ENCODE measurements around the gene KCND1.

KCND1 gene

GRCh38 chrX:48937054-48937907, 34.4 kb downstream of the KCND1 start:
- no peak for DNase-seq

GRCh38 chrX:48936429-48937053, 35.1 kb downstream of the KCND1 start:
- no peak for DNase-seq

DNA sequence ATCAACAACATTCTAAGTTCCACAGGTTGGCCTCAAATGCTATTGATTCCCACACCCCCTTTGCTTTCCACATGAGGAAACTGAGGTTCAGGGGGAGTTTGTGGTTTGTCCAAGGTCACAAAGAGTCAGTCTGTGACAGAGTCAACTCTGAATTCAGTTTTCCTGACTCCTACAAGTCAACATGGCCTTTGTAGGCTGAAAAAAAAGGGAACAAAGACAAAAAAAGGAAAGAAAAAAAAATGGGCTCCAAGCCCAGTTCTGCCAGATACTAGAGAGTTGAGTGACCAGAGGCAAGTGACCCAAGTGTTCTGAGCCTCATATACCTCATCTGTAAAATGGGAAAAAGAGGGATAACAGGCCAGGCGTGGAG, 36.4 kb downstream of the KCND1 start:
- DNase-seq: no peak

GRCh38 chrX:48934581-48935300, 36.9 kb downstream of the KCND1 start:
- no peak for DNase-seq

DNA sequence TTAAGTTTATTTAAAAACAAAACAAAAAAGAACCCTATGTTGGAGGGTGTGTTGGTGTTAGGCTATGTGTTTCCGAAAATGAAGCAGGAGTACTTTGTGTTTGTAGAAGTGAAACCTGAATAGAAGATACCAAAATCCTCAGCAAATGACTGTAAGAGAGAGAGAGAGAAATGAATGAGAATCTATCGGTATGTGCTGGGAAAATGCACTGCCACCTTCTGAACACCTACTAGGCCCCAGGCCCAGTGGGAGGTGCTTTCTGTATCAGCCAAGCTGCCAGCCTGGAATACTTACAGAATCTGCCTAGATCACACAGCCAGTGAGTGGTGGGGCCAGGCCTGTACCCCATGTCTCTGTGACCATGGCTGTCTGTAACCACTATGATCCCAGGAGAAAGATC, 37.9 kb downstream of the KCND1 start:
- no peak for DNase-seq

DNA sequence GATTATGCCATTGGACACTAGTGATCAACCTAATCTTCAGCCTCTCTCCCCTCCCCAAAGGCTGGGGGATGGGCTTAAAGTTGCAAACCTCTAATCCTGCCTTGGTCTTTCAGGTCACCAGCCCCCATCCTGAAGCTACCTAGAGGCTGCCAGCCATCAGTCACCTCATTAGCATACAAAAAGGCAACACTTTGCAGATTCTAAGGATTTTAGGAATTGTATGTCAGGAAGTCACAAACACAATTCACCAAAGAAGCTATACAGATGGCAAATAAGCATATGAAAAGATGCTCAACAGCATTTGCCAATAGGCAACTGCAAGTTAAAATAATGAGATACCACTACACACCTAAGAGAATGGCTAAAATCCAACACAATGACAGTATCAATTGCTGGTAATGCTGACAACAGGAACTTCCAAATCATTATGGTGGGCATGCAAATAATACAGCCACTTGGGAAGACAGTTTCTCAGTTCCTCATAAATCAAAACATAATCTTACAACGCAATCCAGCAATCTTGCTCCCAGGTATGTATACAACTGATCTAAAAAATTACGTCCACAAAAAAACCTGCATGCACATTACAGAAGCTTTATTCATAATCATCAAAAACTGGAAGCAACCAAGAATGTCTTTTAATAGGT, 43.8 kb downstream of the KCND1 start:
- no peak for DNase-seq

- no peak for DNase-seq
Measured at GRCh38 chrX:48927123-48927522, 44.5 kb downstream of the KCND1 start.

- DNase-seq: no peak
Measured at GRCh38 chrX:48924270-48924669, 47.4 kb downstream of the KCND1 start.

GRCh38 chrX:48923771-48924170, 47.9 kb downstream of the KCND1 start:
- no peak for DNase-seq

- no peak for DNase-seq
Measured at GRCh38 chrX:48920718-48921104, 50.9 kb downstream of the KCND1 start.

DNA sequence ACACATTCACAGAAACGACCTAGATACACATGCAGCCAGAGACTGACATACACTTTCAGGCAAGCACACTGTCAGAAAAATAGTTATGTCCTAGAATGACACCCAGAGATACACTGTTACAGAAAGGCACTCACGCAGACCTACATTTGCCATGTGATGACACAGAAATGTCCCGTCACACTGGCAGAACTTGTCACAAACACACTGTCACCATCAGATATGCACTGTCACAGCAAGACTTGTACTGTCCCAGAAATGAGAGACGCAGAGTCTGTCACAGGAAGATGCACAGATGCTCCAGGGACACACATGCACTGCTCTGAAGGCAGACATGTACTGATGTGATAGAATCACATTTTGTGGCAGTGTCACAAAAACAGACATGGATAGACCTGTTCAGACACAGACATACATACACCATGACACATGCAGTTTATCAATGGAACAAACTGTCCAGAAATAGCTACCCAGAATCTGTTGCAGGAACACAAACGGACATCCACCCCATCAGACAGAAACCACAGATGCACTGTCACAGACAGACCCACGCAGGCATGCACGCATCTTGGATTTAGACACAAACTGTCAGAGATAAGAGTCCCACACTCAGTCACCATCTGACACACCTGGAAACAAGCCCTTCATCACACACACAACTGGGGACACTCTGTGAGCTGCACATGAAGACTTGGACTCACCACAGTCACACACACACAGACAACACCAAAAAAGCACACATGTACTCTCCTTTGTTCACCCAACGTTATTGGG, 51.5 kb downstream of the KCND1 start:
- DNase-seq: no peak

GRCh38 chrX:48919360-48919841, 52.2 kb downstream of the KCND1 start:
- DNase-seq: no peak

GRCh38 chrX:48918643-48919340, 52.9 kb downstream of the KCND1 start, which contains the start of gene PIM2:
TSS of gene PIM2 (minus strand) at chrX:48919024. CDS start at chrX:48918834, 190 bp downstream.
- DNase-seq: peak; percentile 99

- no peak for DNase-seq
Measured at GRCh38 chrX:48918301-48918642, 53.4 kb downstream of the KCND1 start.

- DNase-seq: peak; percentile 95
Measured at GRCh38 chrX:48917139-48918001, 54.3 kb downstream of the KCND1 start.

- DNase-seq: no peak
Measured at GRCh38 chrX:48914593-48915493, 56.8 kb downstream of the KCND1 start.

DNA sequence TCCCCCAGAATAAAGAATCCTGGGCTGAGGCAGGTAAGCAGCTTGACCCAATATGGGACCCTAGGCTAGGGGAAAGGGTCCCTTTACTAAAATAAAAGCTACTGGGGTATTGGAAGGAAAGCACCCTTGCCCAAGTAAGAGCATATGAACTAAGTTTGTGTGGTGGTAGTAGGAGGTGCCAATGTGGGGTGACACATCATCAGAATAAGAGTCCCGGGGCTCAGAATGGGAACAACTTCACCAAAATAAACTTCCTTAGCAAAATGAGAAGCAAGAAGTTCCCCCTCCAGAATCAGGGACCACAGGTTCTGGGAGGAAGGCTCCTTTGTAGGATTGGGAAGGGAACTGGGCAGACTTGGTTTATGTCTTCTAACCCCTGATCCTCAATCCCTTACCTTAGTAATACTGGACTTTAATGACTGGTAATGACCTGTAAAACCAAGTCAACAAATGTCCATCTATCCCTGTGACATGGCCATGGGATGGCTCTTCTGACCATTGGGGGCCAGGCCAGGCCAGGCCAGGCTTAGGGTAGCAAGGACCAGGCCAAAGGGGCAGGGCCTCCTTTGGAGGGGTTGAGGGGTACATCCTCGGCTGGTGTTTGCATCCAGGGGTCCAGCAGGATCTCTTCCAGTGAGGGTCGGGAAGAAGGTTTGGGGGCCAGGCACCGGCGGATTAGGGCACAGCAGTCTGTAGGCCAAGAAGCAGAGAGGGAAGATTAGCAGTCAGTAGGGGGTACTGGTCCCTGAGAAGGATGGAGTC, 57.9 kb downstream of the KCND1 start:
- DNase-seq: no peak

GRCh38 chrX:48911412-48912182, 60.0 kb downstream of the KCND1 start, which contains the start of gene SLC35A2:
TSS of gene SLC35A2 (minus strand) at chrX:48911646. CDS start at chrX:48911636, 10 bp downstream.
- DNase-seq: peak; percentile 94
